Activated T-cell treated with anti-CD3 and anti-CD28 coated beads for 48 hours (primary cell): Measurements from ENCODE around the gene TNFRSF1B.

Experiments
- DNase-seq: peaks from one replicate; pipeline ENCODE4 v3.0.0-alpha.2; 2020; ENCODE audit warnings: low read depth

TNFRSF1B gene

DNA sequence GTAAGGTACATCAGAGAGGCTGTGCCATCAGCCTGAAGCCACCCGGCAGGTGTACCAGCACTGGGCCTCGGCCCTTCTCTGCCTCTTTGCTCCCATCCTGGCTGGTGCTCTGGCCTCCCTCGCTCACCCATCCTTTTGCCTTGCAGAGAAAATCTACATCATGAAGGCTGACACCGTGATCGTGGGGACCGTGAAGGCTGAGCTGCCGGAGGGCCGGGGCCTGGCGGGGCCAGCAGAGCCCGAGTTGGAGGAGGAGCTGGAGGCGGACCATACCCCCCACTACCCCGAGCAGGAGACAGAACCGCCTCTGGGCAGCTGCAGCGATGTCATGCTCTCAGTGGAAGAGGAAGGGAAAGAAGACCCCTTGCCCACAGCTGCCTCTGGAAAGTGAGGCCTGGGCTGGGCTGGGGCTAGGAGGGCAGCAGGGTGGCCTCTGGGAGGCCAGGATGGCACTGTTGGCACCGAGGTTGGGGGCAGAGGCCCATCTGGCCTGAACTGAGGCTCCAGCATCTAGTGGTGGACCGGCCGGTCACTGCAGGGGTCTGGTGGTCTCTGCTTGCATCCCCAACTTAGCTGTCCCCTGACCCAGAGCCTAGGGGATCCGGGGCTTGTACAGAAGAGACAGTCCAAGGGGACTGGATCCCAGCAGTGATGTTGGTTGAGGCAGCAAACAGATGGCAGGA lies 24.5 kb upstream of the TNFRSF1B start:
- DNase-seq, result no peak

DNA sequence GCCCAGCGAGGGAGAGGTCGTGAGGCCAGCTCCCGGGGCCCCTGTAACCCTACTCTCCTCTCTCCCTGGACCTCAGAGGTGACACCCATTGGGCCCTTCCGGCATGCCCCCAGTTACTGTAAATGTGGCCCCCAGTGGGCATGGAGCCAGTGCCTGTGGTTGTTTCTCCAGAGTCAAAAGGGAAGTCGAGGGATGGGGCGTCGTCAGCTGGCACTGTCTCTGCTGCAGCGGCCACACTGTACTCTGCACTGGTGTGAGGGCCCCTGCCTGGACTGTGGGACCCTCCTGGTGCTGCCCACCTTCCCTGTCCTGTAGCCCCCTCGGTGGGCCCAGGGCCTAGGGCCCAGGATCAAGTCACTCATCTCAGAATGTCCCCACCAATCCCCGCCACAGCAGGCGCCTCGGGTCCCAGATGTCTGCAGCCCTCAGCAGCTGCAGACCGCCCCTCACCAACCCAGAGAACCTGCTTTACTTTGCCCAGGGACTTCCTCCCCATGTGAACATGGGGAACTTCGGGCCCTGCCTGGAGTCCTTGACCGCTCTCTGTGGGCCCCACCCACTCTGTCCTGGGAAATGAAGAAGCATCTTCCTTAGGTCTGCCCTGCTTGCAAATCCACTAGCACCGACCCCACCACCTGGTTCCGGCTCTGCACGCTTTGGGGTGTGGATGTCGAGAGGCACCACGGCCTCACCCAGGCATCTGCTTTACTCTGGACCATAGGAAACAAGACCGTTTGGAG lies 23.7 kb upstream of the TNFRSF1B start:
- no peak for DNase-seq

DNA sequence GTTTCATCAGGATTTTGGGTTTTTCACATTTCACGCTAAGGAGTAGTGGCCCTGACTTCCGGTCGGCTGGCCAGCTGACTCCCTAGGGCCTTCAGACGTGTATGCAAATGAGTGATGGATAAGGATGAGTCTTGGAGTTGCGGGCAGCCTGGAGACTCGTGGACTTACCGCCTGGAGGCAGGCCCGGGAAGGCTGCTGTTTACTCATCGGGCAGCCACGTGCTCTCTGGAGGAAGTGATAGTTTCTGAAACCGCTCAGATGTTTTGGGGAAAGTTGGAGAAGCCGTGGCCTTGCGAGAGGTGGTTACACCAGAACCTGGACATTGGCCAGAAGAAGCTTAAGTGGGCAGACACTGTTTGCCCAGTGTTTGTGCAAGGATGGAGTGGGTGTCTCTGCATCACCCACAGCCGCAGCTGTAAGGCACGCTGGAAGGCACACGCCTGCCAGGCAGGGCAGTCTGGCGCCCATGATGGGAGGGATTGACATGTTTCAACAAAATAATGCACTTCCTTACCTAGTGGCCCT lies 23.1 kb upstream of the TNFRSF1B start:
- no peak for DNase-seq

DNA sequence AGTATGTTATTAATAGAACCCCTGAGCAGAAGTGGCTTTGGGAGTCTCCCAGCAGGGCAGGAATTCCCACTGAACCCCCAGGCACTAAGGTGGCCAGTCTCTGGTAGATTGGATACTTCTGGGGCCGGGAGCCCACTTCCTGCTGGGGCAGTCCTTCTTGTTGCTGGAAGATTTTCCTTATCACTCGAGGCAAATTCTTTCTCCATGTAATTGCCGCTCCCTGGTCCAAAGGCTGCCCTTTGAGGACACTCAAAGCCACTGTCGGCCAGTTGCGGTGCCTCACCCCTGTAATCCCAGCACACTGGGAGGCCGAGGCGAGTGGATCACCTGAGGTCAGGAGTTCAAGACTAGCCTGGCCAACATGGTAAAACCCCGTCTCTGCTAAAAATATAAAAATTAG lies 22.6 kb upstream of the TNFRSF1B start:
- DNase-seq, result no peak

DNA sequence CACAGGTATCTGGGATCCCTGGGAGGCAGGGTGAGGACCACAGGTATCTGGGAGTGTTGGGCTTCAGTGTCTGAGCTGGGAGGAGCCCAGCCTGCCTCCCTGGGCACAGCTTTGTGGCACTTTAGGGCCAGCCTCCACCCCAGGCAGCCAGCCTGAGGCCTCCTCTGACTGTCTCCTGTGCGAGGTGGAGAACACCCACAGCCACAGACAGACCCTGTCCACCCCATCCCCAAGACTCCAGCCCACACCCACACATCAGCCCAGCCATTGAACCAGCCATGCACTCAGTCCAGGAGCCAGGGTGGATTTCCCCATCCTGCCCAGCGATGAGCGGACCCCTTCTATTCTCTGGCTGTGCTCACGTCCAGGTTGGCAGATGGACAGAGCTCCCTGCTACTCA lies 21.8 kb upstream of the TNFRSF1B start:
- DNase-seq, result no peak

DNA sequence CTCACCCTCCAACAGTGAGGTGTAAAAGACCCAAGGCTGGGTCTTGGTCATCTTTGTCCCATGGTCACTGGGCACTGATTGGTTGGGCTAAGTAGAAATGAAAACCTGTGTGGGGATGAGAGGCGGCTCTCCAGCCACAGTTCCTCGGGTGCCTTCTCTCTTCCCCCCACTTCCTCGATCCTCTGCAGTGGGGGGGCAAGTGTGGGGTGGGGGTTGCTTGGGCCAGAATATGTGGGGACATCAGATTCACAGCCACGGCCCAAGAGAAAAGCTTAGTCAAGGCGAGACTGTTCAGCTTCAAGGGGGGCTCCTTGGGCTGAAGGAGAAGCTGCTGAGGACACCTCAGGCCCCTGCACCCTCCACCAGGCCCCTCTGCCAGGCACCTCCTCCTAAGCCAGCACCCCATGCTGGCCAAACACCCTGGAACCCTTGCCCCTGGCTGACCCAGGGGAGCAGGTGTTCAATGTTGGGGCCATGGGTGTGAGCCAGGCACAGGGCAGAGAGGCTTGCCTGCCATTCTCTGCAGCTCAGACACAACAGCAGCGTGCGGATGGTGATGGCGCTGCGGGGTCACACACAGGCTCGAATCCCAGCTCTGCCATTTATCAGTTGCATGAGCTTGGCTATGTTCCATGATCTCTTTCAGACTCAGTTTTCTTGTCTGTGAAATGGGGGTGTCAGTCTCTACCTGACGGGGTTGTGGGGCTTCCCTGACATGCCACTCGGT lies 21.0 kb upstream of the TNFRSF1B start:
- DNase-seq, result no peak

DNA sequence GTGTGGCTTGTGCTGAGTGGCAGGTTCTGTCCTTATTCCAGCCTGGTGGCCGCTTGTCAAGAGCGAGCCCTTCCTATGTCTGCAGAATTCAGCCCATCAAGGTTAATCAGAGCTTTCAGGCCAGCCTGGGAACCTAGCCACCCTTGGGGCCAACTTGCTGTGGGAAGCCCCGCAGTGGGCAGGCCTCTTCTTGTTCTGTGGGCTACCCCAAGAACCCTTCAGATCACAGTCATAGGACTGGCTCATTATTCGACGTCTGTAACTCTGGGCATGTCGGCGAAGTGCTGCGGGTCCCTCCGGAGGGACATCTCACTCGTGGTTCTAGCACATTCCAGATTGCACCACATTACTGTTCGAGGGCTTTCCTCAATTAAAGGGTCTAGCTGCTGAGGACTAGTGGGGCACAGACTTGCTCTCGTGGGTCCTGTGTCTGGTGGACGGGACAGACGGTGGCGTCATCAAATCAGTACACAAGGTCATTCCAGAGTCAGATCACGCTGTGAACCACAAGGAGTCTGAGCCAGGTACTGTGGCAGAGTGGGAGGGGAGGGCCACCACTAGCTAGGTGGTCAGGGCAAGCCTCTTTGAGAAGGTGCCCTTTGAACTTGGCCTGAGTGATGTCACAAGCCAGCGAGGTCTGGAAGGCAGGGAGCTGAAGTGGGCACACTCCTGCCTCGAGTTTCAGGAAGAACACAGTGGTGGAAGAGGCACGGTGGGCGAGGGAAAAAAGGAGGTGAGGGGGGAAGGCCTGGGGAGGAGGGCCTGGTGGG lies 20.3 kb upstream of the TNFRSF1B start:
- no peak for DNase-seq

DNA sequence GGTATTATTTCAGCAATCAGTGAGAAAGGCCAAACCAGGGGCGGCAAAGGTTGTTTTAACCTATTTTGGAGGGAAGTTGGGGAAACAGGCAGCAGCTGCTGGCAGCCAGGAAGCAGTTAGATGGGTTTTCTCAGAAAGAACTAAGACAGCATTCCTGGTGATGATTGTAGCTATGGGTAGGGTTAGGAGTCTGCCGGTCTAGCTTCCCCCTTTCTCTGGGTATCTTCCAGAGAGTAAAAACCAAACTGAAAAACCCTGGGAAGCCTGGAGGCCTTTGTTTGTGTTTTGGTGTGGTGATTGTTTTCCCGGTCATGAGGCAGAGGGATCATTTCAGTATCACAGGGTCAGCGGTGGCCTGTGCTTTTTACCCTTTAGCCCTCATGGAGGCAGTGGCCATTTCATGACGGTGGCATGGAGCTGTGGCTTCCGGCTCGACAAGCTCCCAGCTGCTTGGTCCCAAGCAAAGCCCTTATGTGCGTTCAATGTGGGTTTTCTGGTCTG lies 19.5 kb upstream of the TNFRSF1B start:
- no peak for DNase-seq

DNA sequence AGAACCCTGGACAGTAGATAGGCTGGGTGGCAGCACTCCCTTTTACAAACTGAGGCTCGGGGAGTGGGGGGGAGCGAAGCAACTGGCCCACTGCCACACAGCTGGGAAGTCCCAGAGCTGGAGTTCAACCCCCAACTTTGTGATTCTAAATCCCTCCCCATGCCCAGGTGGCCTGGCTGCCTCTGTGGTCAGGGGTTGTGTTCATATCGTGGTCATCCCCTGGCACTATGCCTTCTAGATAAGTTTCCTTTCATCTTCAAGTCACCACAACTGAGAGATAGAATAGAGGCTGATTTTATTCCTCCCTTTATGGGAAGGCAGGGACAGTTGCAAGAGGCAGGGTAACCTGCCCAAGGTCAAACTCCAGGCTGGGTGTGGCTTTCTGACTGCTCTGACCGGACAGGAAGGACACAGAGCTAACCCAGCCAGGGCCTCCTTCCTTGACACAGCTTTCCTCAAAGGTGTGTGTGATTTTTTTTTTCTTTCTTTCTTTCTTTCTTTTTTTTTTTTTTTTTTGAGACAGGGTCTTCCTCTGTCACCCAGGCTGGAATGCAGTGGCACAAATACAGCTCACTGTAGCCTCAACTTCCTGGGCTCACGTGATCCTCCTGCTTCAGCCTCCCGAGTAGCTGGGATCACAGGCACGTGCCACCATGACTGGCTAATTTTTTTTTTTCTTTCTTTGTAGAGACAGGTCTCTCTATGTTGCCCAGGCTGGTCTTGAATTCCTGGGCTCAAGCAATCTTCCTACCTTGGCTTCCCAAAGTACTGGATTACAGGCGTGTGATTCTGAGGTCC lies 18.4 kb upstream of the TNFRSF1B start:
- no peak for DNase-seq

DNA sequence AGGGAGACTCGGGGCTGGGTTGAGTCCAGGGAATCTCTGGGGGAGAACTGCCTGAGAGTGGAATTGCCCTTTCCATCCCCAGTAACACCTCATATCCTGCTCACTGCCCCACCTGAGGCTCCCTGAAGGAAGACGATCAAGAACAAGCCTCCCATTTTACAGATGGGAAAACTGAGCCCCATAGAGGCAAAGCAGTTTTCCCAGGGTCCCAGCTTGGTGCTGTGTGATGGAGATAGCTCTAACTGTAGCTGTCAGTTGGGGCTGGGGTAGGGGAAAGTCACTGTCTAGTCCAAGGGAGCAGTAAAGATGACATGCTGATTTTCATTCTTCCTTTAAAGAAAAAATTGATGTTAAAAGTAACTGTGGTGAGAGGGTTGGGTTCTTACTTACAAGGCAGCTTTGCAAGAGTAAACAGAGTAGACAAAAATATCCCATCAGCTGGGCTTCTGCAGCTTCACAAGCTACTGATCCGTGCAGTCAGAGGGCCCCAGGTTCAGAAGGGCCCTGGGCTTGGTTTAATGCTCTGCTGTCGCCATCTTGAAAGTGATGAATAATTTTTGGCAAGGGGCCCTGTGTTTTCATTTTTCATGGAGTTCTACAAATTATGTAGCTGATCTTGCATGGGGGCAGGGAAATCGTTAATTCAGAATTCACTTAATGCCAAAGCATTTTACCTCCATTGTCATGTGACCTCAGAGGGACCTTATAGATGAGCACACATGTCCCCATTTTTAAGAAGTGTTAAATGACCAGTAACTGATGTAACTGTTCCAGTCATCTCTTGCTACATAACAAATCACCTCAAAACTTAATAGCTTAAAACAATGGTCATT lies 17.6 kb upstream of the TNFRSF1B start:
- DNase-seq, result no peak

DNA sequence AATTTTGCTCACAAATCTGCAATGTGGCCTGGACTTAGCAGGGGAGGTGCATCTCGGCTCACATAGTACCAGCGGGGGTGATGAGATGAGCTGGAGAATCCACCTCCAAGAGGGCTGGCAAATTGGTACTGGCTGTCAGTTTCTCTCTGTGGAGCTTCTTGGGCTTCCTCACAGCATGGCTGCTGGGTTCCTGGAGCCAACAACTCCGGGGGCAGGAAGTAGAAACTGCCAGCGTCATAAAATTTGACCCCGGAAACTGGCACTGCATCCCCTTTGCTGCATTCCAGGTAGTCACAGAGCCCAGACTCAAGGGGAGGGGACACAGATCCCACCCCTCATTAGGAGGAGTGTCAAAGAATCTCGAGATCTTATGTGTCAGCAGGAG lies 17.0 kb upstream of the TNFRSF1B start:
- no peak for DNase-seq

DNA sequence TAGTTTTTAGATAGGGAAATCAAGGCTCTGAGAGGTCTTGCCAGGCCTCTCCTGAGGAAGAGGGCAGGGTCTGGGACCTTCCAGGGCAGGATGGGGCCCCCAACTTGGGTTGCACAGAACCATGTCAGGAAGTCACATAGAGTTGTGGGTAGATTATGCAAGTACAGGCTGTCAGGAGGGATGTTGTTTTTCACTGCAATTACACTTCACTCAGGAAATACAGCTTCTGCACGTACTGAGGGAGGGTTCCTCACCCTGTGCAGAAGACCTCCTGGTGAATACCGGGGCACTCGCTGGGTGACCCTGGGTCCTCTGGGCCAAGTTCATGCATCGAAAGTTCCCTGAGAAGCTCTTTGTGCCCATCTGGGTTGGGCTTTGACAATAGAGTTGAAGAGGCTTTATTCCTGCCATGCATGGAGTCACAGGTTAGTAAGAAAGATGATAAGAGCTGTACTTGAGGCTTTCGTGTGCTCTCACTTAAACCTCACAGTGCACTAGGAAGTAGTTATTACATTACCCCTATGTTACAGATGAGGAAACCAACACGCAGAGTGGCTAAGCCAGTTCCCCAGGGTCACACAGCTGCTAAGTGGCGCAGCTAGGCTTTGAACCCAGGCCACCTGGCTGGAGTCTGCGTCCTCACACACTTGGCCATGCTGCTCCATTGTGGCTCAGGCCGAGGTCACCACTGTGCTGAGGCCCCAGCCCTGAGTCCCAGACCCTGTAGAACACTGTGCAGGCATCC lies 16.2 kb upstream of the TNFRSF1B start:
- DNase-seq, result no peak

DNA sequence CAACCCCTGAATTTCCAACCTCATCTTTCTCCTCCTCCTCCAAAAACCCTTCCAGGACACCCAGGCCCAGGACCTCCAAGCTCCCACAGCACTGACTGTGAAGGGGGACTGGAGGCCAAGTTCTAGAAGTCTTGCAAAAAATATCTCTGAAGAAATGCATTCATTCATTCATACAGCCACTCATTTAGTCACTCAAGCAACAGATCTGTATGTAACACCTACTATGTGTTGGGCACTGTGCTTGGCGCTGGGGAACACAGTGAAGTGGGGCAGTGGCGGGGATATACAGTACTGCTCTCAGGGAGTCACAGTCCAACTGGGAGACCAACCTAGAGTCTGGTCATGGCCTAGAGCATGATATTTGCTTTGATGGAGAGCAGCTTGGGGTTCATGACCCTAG lies 15.3 kb upstream of the TNFRSF1B start:
- no peak for DNase-seq

DNA sequence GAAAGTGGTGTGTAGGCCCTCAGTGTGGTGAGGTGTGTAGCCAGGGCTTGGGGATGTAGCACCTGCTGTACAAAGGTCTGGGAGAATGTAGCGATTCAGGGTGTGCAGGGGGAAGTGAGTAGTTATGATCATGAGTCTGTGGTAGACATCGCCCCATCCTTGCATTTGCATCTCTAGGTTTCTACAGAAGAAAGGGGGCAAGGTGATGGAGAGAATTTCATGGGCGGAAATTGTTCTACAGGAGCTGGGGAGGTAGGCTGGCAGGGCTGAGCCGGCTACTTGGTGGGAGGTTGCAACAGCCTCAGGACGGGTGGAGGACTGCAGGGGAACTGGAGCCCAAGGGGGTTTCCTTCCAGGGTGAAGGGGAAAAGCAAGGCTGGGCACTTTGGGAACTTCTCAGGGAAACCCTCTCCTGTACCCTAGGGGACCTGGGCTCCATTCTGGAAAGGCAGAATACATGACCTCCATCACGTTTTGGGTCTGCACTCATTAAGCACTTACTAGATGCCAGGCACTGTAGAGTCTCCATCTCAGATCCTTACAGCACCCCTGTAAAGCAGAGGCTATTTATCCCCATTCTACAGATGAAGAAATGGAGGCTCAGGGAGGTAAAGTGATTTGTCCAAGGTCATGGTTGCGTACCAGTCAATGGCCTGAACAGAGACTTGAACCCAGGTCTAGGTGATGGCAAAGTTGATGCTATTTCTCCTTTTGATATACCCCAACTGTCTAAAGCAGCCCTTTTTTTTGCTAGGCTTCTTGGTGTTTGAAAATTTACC lies 14.5 kb upstream of the TNFRSF1B start:
- no peak for DNase-seq

DNA sequence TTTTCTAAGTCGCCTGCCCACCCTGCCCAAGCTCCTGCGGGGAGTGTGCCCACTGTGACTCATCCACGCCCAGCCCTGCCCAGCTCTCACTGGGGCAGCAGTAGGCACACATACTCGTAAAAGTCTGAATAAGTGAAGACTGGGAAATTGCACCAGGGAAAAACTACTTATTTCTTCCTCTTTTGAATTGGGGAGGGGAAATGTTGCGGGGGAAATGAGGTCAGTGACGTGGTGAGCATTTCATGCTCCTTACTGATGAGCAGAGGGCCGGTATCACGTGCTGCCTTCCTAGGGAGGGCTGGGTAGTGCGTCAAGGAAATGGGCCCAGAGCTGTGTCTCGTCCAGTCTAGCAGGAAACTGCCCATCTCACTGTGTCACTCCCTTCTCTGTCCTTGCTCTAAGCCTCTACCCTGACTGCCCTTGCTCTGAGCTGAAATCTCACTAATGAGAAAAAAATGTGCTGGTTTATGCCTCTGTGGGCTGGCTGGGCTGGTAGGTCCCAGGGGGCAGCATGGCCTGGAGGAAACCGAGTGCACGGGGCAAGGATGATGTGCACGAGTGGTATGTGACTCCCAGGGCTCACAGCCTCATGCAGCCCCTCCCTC lies 13.5 kb upstream of the TNFRSF1B start:
- DNase-seq, result no peak

DNA sequence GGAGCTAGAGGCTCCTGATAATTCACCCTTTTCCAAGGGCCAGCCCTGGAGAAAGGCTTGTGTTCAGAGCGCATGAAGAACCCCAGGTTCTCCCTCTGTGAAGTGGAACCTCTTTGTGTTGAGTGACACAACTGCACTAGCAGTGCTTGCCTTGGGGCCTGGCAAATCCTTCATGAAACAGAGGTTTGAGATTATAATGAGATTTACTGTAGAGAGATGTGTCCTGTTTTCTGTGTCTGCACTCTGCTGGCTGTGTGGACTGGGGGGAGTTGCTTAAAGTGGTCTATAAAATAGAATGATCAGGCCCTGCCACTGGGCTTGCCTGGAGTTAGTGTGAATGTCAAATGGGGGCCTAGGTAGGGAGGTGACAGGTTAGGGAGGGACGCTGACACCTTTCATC lies 11.5 kb upstream of the TNFRSF1B start:
- no peak for DNase-seq

DNA sequence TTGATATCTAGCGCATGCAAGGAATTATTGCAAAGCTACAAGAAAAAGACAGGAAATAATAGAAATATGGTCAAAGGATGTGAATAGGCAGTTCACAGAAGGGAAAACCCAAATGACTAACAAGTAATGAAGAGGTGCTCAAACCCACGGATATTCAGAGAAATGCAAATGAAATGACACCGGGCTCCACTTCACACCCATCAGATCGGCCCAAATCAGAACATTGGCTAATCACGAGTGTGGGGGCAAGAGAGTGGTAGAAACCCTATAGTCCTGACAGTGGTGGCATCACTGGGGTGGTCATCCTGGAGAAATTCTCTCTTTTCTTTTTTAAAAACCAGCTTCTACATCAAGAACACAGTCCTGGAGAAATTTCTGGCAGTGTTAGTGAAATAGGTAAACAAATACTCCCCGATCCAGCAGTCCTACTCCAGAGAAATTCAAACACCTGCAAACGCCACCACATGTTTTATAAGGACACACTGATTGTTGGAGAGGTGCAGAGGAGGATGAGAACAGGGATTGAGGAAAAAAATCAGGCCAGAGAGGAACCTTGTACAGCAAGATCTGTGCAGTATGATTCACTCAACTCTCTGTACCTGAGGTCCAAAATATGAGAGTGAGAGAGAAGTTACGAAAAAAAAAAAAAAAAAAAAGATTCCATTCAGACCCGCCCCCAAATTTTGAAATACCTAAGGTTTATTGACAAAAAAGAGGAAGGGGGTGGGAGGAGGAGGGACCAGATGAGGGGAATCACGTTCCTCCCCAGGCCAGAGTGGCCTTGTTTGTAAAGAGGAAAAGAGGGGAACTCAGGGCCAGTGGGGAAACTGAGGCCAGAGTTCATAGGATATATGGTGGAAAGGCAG lies 9.2 kb upstream of the TNFRSF1B start:
- DNase-seq, result no peak
